GM12878 (cell line): ENCODE data around the gene OSBPL2. TPM values are rescaled to one million over a fixed set of nuclear protein-coding genes. Genes with fewer than 3 reads are reported as not detected.

Source experiments
- ATAC-seq: fragments of 200-7000 bp; cut with Tn5 transposase; 3 replicates; pipeline ENCODE4 v1.9.1; 2020; ENCODE audit warnings: mild to moderate bottlenecking, moderate library complexity
- BruUV-seq: library from RNA; stranded (reverse); fragments of 400-500 nt; replicated peaks from 2 replicates; lab custom pipeline; 2021; lab: Mats Ljungman, UMichigan
- CTCF ChIA-PET: fragments of 300-600 bp; sonication (Branson Sonifier 250); formaldehyde crosslinking; extraction: SDS; loops from one replicate; lab custom pipeline; 2021; ENCODE audit warnings: inconsistent platforms; lab: Yijun Ruan, JAX
- POLR2A ChIA-PET: fragments of 350-600 bp; formaldehyde crosslinking; extraction: SDS; loops from one replicate; lab custom pipeline; 2021; ENCODE audit warnings: inconsistent platforms; lab: Charles Lee
- RAD21 ChIA-PET: fragments of 300-600 bp; sonication (Branson Sonifier 250); formaldehyde crosslinking; loops from one replicate; lab custom pipeline; 2023; ENCODE audit warnings: antibody characterized with exemption; ENCODE audit not compliant: unreplicated experiment; lab: Charles Lee
- SMC1A ChIA-PET: fragments of 300-600 bp; sonication (Branson Sonifier 250); formaldehyde crosslinking; loops from one replicate; lab custom pipeline; 2023; ENCODE audit not compliant: unreplicated experiment, uncharacterized antibody; lab: Charles Lee
- DNase-seq: peaks from one replicate; pipeline ENCODE4 v3.0.0-alpha.2; 2011; ENCODE audit warnings: low read depth, low spot score
- FAIRE-seq: peaks from 3 replicates; lab custom pipeline; 2011; peaks lifted over from hg19 to GRCh38; lab: Jason Lieb, UNC
- H2AFZ ChIP-seq: 2 replicates; pipeline ENCODE4 v1.6.0; 2011; ENCODE audit warnings: low read depth, low read length, control low read depth; ENCODE audit not compliant: control insufficient read depth
- H3K27ac ChIP-seq: 2 replicates; pipeline ENCODE4 v1.5.1; 2011; ENCODE audit warnings: control low read depth; ENCODE audit not compliant: control insufficient read depth, insufficient read depth
- H3K27me3 ChIP-seq, 2 experiments: replicated peaks in 1 of 2; 2 replicates each; pipeline versions ENCODE4 v1.6.0 to v1.6.1; 2011; ENCODE audit warnings: low read length in 1 of 2; ENCODE audit not compliant: control insufficient read depth in 2 of 2, insufficient read depth in 2 of 2
- H3K36me3 ChIP-seq, 2 experiments: 2 replicates each; pipeline ENCODE4 v1.5.1; 2011; ENCODE audit warnings: low read length in 1 of 2; ENCODE audit not compliant: control insufficient read depth in 2 of 2, insufficient read depth in 2 of 2
- H3K4me1 ChIP-seq: 2 replicates; pipeline ENCODE4 v1.6.1; 2011; ENCODE audit warnings: mild to moderate bottlenecking, low read length, moderate library complexity, mixed read lengths; ENCODE audit not compliant: control insufficient read depth, insufficient read depth
- H3K4me2 ChIP-seq: 2 replicates; pipeline ENCODE4 v1.6.0; 2011; ENCODE audit warnings: control low read depth; ENCODE audit not compliant: control insufficient read depth, insufficient read depth
- H3K4me3 ChIP-seq: fragments of 200-600 bp; sonication (generic); 2 replicates; pipeline ENCODE4 v1.5.1; 2016
- H3K79me2 ChIP-seq: 2 replicates; pipeline ENCODE4 v1.6.0; 2011; ENCODE audit warnings: low read length; ENCODE audit not compliant: control insufficient read depth, insufficient read depth
- H3K9ac ChIP-seq: 2 replicates; pipeline ENCODE4 v1.8.0; 2011; ENCODE audit warnings: low read length, control low read depth, mixed read lengths; ENCODE audit not compliant: control insufficient read depth, insufficient read depth
- H3K9me3 ChIP-seq: replicated peaks from 3 replicates; pipeline ENCODE4 v1.5.1; 2011; ENCODE audit warnings: mild to moderate bottlenecking, low read length; ENCODE audit not compliant: control insufficient read depth, insufficient read depth
- H4K20me1 ChIP-seq: 2 replicates; pipeline ENCODE4 v1.6.0; 2011; ENCODE audit not compliant: control insufficient read depth, insufficient read depth
- BHLHE40 ChIP-seq, 2 experiments: fragments of 450-650 bp in 1 of 2; IDR thresholded peaks; 2 replicates each; pipeline ENCODE4 v1.6.1; 2011 to 2017; ENCODE audit warnings: low read depth in 2 of 2, borderline replicate concordance in 1 of 2, improper control_type of control experiment in 1 of 2, low read length in 1 of 2, mild to moderate bottlenecking in 1 of 2
- DPF2 ChIP-seq: fragments of 450-650 bp; IDR thresholded peaks from 2 replicates; pipeline ENCODE4 v1.6.1; 2017; ENCODE audit warnings: mild to moderate bottlenecking
- GATAD2B ChIP-seq: fragments of 450-650 bp; conservative IDR thresholded peaks from 2 replicates; pipeline ENCODE4 v1.6.1; 2017; ENCODE audit warnings: low read depth, mild to moderate bottlenecking, moderate library complexity
- HCFC1 ChIP-seq: fragments of 150-350 bp; IDR thresholded peaks from 2 replicates; pipeline ENCODE4 v1.6.1; 2014; ENCODE audit warnings: low read length
- SIN3A ChIP-seq: IDR thresholded peaks from 2 replicates; pipeline ENCODE4 v1.6.1; 2012; ENCODE audit warnings: low read depth, low read length, improper control_type of control experiment
- WGBS: methylation state at CpG from one replicate; pipeline ENCODE4 v1.1.6; 2016; ENCODE audit warnings: low lambda C conversion rate; ENCODE audit not compliant: insufficient replicate concordance, insufficient coverage; ENCODE audit errors: missing lambda C conversion rate; 5-methylcytosine and 5-hydroxymethylcytosine counted together
- in situ Hi-C: fragments of 300-500 bp; cut with MboI; formaldehyde crosslinking; loops from 9 replicates; pipeline ENCODE4 v1.14.3; 2018; ENCODE audit warnings: mixed read lengths
- intact Hi-C: fragments of 100-400 bp; cut with micrococcal nuclease; formaldehyde crosslinking; loops from one replicate; pipeline ENCODE4 v1.14.2; 2022; ENCODE audit not compliant: unreplicated experiment
- polyA plus RNA-seq, 11 experiments: library from polyadenylated mRNA; depleted of rRNA in 4 of 11; unstranded in 6 of 11; stranded (reverse) in 5 of 11; fragments of >200 nt; fragmentation: Nextera tagmentation in 4 of 11; fragmentation: Illumina TruSeq in 1 of 11; extraction: Ambion mirVana in 4 of 11; extraction: Trizol in 1 of 11; gene quantifications; 1 replicate in 1 of 11; 2 replicates in 10 of 11; pipeline versions ENCODE4 v1.2.1 to v1.2.3, GENCODE V29; 2011 to 2016; ENCODE audit warnings: inconsistent platforms in 2 of 11, missing spikeins in 2 of 11, low read depth in 1 of 11
- total RNA-seq, 4 experiments: library from RNA; depleted of rRNA in 3 of 4; stranded (reverse); fragments of >200 nt in 3 of 4; fragmentation: Illumina TruSeq in 1 of 4; extraction: Trizol in 1 of 4; gene quantifications; 2 replicates each; pipeline versions ENCODE4 v1.2.1 to v1.2.3, GENCODE V29; 2013 to 2021
- TF ChIP-seq, protein P1 (sequence below): fragments of 450-650 bp; formaldehyde crosslinking; IDR thresholded peaks from 2 replicates; pipeline ENCODE4 v1.4.0; 2020; ENCODE audit warnings: mild to moderate bottlenecking, moderate library complexity

The OSBPL2 gene
- total and polyA plus RNA-seq, 10 of the 15 experiments (the other 5 are each of a cell fraction or from before 2014, with no cell fraction given): 2.8 to 22.3 (median 14.7) TPM

- TF ChIP-seq, protein P1, sequence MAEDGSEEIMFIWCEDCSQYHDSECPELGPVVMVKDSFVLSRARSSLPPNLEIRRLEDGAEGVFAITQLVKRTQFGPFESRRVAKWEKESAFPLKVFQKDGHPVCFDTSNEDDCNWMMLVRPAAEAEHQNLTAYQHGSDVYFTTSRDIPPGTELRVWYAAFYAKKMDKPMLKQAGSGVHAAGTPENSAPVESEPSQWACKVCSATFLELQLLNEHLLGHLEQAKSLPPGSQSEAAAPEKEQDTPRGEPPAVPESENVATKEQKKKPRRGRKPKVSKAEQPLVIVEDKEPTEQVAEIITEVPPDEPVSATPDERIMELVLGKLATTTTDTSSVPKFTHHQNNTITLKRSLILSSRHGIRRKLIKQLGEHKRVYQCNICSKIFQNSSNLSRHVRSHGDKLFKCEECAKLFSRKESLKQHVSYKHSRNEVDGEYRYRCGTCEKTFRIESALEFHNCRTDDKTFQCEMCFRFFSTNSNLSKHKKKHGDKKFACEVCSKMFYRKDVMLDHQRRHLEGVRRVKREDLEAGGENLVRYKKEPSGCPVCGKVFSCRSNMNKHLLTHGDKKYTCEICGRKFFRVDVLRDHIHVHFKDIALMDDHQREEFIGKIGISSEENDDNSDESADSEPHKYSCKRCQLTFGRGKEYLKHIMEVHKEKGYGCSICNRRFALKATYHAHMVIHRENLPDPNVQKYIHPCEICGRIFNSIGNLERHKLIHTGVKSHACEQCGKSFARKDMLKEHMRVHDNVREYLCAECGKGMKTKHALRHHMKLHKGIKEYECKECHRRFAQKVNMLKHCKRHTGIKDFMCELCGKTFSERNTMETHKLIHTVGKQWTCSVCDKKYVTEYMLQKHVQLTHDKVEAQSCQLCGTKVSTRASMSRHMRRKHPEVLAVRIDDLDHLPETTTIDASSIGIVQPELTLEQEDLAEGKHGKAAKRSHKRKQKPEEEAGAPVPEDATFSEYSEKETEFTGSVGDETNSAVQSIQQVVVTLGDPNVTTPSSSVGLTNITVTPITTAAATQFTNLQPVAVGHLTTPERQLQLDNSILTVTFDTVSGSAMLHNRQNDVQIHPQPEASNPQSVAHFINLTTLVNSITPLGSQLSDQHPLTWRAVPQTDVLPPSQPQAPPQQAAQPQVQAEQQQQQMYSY (CRISPR knock-in tag): no peak
- TF ChIP-seq HCFC1 (peak; percentile 72), DPF2 (peak; percentile 99)
These were observed 64.2 kb downstream of the OSBPL2 start, which contains the start of gene ADRM1 (continued) for GRCh38 chr20:62302341-62303061.

DNA sequence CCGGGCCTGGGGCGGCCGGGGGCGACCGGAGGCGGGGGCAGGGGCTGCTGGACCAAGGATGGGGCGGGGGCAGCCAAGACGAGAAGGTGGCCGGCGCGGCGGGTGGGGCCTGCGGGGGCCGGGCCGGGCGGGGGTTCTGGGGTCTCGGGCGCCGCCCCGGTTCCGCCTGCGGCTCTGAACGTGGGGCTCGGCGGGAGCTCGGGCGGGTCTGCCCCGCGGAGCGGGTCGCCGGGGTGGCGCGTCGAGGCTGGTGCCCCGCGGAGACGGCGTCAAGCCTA is 64.7 kb downstream of the OSBPL2 start:
- ChIA-PET SMC1A (no interaction called here), POLR2A (interaction anchor here (0.6 kb wide), 1 partner anchor 1835 kb away, joined by 3 read pairs; no protein-coding TSS in a partner anchor)
- no peak for DNase-seq
- H3K4me1 ChIP-seq: peaks cover 10% of the 10 kb centered on the region
- H2AFZ ChIP-seq: no peak overlapping the region
- in situ Hi-C loops: loop anchor here (10.0 kb wide), 1 partner anchor 312 kb away; no protein-coding TSS in a partner anchor
- no peaks in the 10 kb centered on the region for H3K9me3 ChIP-seq
- H3K27ac ChIP-seq: peak overlapping the region; percentile 78
- H3K79me2 ChIP-seq: peaks cover 34% of the 10 kb centered on the region
- H3K9ac ChIP-seq: peak overlapping the region; percentile 71
- ATAC-seq: no peak
- 4% methylated on average over 8 of the region's 39 CpGs for WGBS
- FAIRE-seq: no peak
- TF ChIP-seq GATAD2B: no peak
- TF ChIP-seq SIN3A: 0 out of 2 replicates have a peak, but pooled peaks have one; percentile 73
- 0 out of 4 replicates have a peak, but pooled peaks of 1 of the 2 experiments have one; percentile 3 for TF ChIP-seq BHLHE40 (IDR thresholded peaks at IDR 0.05; ENCODE audit: borderline replicate concordance in 1 of 2, low read depth in 2 of 2, low read length in 1 of 2)
- TF ChIP-seq, all 136 proteins: peak for 2
- H3K4me2 ChIP-seq: no peak overlapping the region
- RAD21 ChIA-PET: no interaction called here
- H4K20me1 ChIP-seq: peaks cover 13% of the 10 kb centered on the region
- intact Hi-C loops: loop anchor here (5.0 kb wide), 2 partner anchors 314 to 489 kb away; no protein-coding TSS in a partner anchor
- peak overlapping the region; percentile 74 for H3K4me3 ChIP-seq
- peaks cover 15 to 21% of the 10 kb centered on the region in 2 experiments; a peak in 3 of 4 replicates for H3K36me3 ChIP-seq
- H3K27me3 ChIP-seq: no peaks in the 10 kb centered on the region
- no TSS peak for BruUV-seq
- CTCF ChIA-PET: interaction anchor here (0.7 to 3.7 kb wide), 3 partner anchors 14 to 491 kb away, joined by 3 to 38 read pairs (median 3); partner anchors contain the start of gene RPS21
